Coronary artery (tissue), 2 donors: ENCODE data around the gene SPATA6.

Source experiments
- DNase-seq: peaks from one replicate; pipeline ENCODE4 v3.0.0-alpha.2; 2017; ENCODE audit warnings: low spot score
- H3K27ac ChIP-seq, 2 donors: fragments of 200-600 bp; sonication (generic); one replicate each; pipeline ENCODE4 v1.5.1; 2016 to 2019
- H3K4me3 ChIP-seq: fragments of 200-600 bp; sonication (generic); 2 replicates; pipeline ENCODE4 v1.5.1; 2016; ENCODE audit warnings: mild to moderate bottlenecking, moderate library complexity
- TF ChIP-seq, protein P1 (sequence below): fragments of 200-600 bp; sonication (generic); IDR thresholded peaks from one replicate; pipeline ENCODE4 v1.5.1; 2019; ENCODE audit warnings: antibody characterized with exemption

Gene SPATA6

DNA sequence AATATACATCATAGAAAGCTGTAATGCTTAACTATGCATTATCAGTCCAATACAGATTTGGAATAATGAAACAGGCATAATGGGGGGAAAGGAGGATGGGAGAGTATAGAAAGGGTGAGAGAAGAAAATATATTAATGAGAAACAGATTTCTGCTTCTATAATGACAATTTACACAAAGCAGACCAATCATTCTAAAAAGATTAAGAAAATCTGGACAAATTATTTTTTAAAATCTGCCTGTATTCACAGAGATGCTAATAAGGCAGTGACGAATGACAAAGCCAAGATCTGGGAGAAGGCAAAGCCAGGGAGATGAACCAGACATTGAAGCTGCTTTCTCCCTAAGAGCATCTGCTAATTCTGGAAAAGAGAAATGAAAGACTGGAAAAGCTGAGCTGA is 50.0 kb downstream of the SPATA6 start:
- H3K4me3 ChIP-seq, result no peak overlapping the region
- DNase-seq, result no peak
- H3K27ac ChIP-seq, result no peak overlapping the region
- TF ChIP-seq, protein P1, sequence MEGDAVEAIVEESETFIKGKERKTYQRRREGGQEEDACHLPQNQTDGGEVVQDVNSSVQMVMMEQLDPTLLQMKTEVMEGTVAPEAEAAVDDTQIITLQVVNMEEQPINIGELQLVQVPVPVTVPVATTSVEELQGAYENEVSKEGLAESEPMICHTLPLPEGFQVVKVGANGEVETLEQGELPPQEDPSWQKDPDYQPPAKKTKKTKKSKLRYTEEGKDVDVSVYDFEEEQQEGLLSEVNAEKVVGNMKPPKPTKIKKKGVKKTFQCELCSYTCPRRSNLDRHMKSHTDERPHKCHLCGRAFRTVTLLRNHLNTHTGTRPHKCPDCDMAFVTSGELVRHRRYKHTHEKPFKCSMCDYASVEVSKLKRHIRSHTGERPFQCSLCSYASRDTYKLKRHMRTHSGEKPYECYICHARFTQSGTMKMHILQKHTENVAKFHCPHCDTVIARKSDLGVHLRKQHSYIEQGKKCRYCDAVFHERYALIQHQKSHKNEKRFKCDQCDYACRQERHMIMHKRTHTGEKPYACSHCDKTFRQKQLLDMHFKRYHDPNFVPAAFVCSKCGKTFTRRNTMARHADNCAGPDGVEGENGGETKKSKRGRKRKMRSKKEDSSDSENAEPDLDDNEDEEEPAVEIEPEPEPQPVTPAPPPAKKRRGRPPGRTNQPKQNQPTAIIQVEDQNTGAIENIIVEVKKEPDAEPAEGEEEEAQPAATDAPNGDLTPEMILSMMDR, result no peak

DNA sequence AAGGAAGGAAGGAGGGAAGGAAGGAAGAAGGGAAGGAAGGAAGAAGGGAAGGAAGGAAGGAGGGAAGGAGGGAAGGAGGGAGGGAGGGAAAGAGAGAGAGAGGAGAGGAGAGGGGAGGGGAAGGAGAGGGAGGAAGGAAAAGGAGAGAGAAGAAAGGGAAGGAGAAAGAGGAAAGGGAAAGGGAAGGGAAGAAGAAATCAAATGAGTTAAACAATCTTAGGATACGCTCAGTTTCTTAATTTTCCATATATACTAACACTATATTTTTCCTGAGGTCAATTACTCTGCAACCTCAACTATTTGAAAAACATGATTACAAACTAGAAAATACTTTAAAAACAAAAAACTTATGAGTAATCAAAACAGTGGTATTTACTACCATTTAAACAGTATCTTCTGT is 53.3 kb downstream of the SPATA6 start:
- no peak overlapping the region for H3K4me3 ChIP-seq
- H3K27ac ChIP-seq, result no peak overlapping the region
- TF ChIP-seq, protein P1, result no peak
- DNase-seq, result no peak

DNA sequence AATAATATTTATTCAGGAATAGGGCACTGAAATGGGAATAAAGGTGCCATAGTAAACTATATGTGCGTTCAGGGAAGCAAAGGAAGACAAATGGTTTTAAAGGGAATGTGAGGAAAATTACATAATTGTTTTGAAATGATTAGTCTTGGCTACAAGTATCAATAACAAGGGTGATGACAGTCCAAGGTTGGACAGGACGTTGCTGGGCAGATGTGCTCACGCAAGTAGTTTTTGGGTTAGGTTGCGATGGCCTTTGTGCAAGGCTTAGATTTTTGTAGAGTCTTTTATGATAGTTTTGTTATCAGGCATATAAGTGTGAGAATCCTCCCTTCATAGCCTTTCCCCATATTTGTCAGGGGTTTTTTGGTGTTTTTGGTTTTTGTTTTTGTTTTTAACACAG is 57.0 kb downstream of the SPATA6 start:
- Histone ChIP-seq H3K4me3 (no peak overlapping the region), H3K27ac (no peak overlapping the region)
- no peak for DNase-seq
- TF ChIP-seq, protein P1, result no peak

DNA sequence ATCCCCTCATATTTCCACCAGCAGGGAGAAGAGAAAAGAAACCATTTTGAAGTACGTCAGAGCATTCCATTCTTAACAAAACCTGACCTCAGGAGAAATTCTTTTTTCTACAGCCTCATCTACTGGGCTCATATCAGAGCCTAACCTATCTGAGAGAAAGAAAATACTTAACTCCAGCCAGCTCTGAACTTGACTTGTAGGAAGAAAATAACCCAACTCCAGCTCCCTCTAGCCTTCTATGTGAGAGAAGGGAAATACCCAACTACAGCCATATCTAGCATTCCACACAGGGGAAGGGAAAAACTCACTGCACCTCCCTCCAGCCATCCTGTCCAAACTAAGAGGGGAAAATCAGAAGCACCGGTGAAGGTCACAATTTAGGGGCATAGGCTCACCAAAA is 57.7 kb downstream of the SPATA6 start:
- peak overlapping the region in 1 of 2 donors; percentile 53 for H3K27ac ChIP-seq
- DNase-seq, result no peak
- peak overlapping the region; percentile 35 for H3K4me3 ChIP-seq
- TF ChIP-seq, protein P1, result no peak

DNA sequence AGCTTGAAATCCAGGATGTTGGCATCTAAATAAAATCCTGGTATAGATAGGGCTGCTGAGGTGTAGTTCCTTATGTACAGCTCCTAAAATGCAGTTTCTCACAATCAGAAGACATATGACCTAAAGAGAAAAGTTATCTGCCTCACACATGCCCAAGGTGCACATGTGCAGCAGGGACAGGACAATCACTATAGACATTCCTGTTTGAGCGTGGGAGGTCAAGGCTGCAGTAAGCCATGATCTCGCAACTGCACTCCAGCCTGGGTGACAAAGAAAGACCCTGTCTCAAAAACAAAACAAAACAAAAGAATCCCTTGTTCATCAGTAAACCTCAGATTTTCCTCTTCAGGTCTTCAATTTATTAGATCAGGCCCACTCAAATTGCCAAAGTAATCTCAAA is 66.1 kb downstream of the SPATA6 start:
- TF ChIP-seq, protein P1, result no peak
- Histone ChIP-seq H3K27ac (no peak overlapping the region), H3K4me3 (no peak overlapping the region)
- DNase-seq, result no peak

DNA sequence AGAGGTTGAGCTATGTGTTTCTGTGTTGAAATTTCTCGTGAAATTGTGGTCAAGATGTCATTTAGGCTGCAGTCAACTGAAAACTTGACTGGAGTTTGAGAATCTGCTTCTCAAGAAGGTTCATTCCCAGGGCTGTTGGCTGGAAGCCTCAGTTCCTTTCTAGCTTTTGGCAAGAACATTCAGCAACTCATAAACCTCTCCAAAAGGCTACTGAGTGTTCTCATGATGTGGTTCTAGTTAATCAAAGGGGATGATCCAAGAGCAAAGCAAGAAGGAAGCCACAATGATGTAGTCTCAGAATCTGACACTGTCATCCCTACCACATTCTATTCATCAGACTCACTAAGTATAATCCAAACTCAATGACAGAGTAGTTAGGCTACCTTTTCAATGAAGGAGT is 66.6 kb downstream of the SPATA6 start:
- no peak overlapping the region for H3K27ac ChIP-seq
- TF ChIP-seq, protein P1, result no peak
- no peak for DNase-seq
- no peak overlapping the region for H3K4me3 ChIP-seq

DNA sequence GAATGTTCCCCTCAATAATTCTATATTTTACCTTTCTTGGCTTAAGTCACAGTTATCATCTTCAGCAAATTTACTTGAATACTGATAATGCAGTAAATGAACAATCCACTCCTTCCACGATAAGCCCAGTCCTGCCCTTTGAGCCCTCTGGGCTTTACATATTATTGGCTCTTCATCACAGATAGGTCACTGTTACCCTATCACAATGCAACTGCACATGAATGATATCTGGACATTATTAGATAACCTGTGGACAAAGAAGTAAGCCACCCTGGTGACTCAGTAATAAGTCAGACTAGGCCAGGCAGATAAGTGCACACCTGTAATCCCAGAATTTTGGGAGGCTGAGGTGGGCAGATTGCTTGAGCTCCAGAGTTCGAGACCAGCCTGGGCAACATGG is 69.4 kb downstream of the SPATA6 start:
- no peak for DNase-seq
- TF ChIP-seq, protein P1, result no peak
- Histone ChIP-seq H3K27ac (no peak overlapping the region), H3K4me3 (no peak overlapping the region)
